HG03025 (cell line): ENCODE data around the gene BAZ1B.
"Not testable (repeated sequence)": the region's sequence is repeated elsewhere in the genome, so short reads cannot be mapped to it uniquely, and the experiment has no call there.

Experiments
- ATAC-seq: cut with Tn5 transposase; IDR thresholded peaks from one replicate; pipeline ENCODE4 v1.9.1; 2021; ENCODE audit warnings: mild to moderate bottlenecking, moderate library complexity; ENCODE audit not compliant: unreplicated experiment, low FRiP score

BAZ1B gene

GRCh38 chr7:73522105-73522872 lies at the start of gene BAZ1B:
BAZ1B (minus strand) TSS chr7:73522293; CDS start chr7:73521933, 360 bp downstream.
- ATAC-seq: peak; percentile 86

- ATAC-seq: no peak
These were observed 48.9 kb upstream of the BAZ1B start for GRCh38 chr7:73570977-73571376.

- ATAC-seq: no peak
These were observed 48.4 kb upstream of the BAZ1B start for GRCh38 chr7:73570521-73570920.

- no peak for ATAC-seq
These were observed 47.0 kb upstream of the BAZ1B start for GRCh38 chr7:73569042-73569608.

GRCh38 chr7:73567846-73568685 lies 46.0 kb upstream of the BAZ1B start:
- no peak for ATAC-seq

- ATAC-seq: no peak
These were observed 45.0 kb upstream of the BAZ1B start for GRCh38 chr7:73567140-73567539.

- not testable (repeated sequence) for ATAC-seq
These were observed 44.3 kb upstream of the BAZ1B start for GRCh38 chr7:73566431-73566830.

GRCh38 chr7:73565675-73566340 lies 43.7 kb upstream of the BAZ1B start:
- no peak for ATAC-seq

- no peak for ATAC-seq
These were observed 38.2 kb upstream of the BAZ1B start for GRCh38 chr7:73560109-73560835.

GRCh38 chr7:73557397-73558257 lies 35.5 kb upstream of the BAZ1B start, which contains the start of gene BCL7B:
BCL7B (minus strand) TSS chr7:73557690; CDS start chr7:73557578, 112 bp downstream.
- ATAC-seq: peak; percentile 39

- ATAC-seq: peak; percentile 74
These were observed 35.0 kb upstream of the BAZ1B start for GRCh38 chr7:73557108-73557396.

GRCh38 chr7:73556208-73557107 lies 34.4 kb upstream of the BAZ1B start:
- ATAC-seq: no peak

GRCh38 chr7:73555411-73555982 lies 33.4 kb upstream of the BAZ1B start:
- no peak for ATAC-seq

GRCh38 chr7:73550093-73550492 lies 28.0 kb upstream of the BAZ1B start:
- ATAC-seq: not testable (repeated sequence)

- no peak for ATAC-seq
These were observed 27.1 kb upstream of the BAZ1B start for GRCh38 chr7:73549176-73549575.

GRCh38 chr7:73547841-73548240 lies 25.7 kb upstream of the BAZ1B start:
- ATAC-seq: no peak

- no peak for ATAC-seq
These were observed 22.6 kb upstream of the BAZ1B start for GRCh38 chr7:73544678-73545077.

GRCh38 chr7:73541722-73542121 lies 19.6 kb upstream of the BAZ1B start:
- no peak for ATAC-seq
